Kasumi-1 (cell line): ENCODE results near the gene SMURF1.

Experiments
- DNase-seq, 2 experiments: peaks; one replicate each; lab custom pipeline; 2025; lab: John Stamatoyannopoulos, UW

SMURF1 gene

DNA sequence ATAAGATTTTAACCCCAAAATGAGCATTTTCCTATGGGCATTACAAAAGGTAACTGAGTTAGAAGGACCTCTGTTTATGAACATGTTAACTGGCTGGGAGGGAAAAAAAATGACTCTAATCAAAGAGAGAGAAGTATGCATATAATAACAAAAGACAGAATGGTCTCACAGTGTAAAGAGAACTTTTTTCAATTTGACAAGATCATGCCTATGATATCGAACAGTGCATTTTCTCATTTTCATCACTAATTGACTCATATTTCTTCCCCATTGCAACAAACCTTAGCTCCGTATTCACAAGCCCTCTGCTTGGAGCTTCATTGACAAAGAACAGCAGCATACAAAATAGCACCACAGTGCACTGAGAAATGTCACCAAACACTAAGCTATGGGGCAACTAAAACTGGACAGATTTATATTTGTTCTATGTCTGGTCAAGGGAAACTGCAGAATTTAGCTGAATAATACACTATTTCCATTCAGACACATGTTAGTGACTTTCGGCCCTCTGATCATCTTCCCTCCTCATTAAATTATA lies 45.6 kb downstream of the SMURF1 start:
- no peak for DNase-seq

DNA sequence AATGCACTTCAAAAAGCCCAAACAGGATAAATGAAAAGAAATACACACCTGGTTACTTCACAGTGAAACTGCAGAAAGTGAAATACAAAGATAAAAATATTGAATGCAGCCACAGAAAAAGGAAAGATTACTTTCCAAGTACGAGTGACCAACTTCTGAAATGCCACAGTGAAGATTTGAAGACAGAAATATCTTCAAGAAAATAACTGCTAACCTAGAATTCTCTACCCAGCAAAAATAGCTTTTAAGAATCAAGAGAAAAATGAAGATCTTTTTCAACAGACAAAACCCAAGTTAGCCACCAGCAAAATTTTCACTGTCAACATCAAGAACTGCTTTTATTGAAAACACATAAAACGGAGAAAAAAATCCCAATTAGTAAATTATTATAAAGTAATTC lies 46.2 kb downstream of the SMURF1 start:
- DNase-seq = no peak

DNA sequence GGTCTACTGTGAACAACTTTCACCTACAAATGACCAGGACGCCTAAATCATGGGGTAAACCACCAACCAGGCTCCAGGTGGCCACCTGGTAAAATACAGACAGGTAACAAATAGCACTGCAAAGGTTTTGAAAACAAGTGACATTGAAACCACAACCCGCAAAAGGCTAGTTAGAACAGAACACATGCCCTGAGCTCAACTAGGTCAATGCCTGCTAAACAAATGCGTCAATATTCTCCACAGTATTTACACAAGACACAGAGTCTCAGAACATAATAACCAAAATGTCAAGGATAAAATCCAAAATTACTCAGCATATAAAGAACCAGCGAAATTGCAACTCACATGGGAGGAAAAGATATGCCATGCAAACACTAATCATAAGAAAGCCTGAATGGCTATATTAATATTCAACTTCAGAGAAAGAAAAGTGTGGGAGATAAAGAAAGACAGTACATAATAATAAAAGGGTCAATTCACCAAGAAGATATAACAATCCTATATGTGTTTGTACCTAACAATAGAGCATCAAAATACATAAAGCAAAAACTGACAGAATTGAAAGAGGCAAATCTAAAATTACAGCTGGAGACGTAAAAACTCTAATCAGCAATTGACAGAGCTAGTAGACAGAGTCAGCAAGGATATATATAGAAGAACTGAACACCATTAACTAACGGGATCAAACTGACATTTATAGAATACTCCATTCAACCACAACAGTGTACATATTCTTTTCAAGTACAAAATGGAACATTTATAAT lies 47.6 kb downstream of the SMURF1 start:
- DNase-seq = no peak

DNA sequence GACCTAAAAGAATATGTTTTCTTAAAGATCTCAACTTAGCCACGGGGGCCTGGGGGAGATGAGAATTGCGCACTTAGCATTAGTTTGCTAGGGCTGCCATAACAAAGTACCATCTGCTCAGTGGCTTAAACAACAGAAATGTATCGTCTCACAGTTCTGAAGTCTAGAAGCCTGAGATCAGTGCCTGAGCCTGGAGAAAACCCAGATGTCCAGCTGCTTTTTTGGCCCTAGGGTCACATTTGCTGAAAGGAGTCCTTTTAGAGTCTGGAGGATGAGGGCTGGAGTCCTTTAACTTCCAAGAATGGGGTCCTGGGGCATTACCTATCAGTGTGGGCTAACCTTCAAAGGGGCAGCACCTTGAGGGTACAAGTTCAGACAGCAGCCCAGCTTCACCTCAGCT lies 48.2 kb downstream of the SMURF1 start:
- no peak for DNase-seq

DNA sequence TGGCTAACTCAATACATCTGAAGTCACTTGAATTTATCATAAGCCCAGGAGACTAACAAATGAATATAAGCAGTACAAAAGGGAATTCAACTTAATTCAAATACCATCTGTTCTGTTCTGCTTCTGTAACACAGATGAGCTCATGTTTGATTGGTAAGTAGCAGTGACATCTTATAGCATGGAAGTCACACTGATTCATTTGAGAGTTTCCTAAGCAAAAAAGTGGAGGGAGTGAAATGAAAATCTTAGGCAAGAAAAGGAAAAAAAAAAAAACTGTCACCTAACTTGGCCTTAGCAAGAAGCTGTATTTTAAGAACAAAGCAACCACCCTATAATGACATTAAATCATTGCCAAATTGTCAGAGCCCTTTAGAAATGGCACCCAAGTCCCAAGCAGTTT lies 49.5 kb downstream of the SMURF1 start:
- DNase-seq = no peak

DNA sequence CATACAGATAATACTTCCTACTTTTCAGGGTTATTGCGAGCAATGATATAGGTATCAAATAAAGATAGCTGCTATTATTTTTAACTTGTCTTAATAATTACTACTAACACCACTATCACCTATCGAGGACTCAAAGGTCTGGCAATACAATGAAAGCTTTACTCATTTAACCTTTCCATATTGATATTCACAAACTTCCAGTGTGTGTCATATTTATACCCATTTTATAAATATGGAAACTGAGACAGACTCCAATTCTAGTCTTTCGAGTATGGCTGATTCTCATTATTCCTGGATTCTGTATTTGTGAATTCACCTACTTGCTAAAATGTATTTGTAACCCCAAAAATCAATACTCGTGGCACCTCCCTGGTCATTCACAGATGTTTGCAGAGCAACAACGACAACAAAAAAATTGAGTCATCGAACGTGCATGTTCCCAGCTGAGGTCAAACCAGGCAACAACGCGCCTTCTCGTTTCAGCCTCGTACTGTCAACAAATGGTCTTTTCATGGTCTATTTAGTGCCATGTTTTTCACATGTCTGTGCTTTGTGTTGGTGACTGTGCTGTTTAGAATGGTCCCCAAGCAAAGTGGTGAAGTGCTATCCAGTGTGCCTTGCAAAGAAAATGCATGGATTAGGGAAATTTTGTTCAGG lies 51.7 kb downstream of the SMURF1 start:
- no peak for DNase-seq

DNA sequence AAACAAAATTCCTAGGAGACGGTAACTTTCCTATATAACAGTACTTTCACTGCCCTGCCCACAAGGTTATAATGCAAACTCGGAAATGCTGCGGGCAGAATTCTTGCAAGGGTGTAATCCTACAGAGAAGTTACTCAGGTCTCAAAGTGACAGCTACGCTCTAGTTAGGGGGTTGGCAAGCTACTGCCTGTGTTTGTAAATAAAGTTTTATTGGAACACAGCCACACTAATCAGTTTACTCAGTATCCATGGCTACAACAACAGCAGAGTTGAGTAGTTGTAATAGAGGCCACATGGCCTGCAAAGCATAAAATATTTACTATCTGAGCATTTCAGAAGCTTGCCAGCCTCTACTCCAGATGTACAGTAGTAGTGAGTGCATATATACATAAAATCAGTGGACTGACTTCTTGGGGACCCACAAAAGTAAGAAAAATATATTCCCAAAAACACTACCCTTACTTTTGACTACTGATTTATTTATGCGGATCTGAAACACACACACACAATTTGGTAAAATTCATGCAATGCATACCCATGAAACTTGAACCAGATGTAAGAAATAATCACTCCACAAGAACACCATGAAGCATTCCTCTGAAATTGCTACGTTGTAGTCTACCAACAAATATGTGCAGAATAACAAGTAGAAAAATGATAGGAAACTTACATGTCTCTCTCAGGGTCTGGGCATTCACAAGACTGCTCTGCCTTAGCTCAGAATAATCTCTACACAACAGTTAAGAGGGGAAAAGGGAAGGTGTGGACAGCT lies 53.0 kb downstream of the SMURF1 start:
- no peak for DNase-seq

DNA sequence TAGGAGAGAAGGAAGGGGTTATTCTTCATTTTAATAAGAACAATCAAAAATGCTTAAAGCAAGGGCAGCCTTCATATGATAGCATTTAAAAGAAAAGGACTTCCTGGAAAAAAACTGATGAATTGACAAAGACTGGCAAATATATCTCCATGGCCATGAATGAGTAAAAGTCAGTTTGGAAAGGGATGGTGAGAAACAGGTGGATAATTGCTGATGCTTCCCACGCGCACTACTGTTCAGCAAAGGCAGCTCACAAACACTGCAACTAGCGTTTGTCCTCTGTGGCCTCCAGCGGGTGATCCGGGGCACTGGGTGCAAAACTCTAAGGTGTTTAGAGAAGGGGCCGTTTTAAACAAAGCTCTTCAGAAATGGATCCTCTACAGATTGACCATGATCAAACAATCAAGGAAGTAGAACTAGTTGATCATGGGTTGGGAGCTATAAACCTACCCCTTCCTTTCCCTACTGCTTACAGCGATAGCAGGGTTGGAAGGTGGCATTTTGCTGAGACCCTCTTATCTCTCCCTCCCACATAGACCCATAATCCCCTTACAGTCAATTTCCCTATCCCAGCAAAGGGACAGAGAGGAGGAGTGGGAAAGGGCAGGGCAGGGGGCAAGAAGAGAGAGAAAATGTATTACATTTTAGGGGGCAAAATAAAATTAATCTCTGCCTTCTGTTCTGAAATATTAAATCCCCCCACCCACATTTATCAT lies 53.8 kb downstream of the SMURF1 start:
- no peak for DNase-seq

DNA sequence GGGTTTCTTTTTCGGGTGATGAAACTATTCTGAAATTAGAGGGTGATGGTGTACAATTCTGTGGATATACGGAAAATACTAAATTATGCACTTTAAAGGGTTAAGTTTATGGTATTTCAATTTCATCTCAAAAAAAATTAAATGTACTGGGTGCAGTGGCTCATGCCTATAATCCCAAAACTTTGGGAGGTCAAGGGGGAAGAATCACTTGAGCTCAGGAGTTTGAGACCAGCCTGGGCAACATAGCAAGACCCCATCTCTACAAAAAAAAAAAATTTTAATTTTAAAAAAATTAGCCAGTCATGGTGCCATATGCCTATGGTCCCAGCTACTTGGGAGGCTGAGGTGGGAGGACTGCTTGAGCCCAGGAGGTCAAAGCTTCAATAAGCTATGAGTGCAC lies 57.0 kb downstream of the SMURF1 start:
- no peak for DNase-seq

DNA sequence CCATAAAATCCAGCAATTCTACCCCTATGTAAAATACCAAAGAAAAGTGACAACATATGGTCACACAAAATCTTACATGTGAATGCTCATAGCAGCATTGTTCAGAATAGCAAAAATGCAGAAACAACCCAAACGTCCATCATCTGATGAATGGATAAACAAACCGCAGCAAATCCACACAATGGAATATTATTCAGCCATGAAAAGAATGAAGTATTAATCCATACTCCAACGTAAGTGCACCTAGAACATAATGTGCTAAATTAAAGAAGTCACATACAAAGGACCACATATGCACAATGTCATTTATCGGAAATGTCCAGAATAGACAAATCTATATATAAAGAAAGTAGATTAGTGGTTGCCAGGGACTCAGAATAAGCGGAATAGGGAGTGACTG lies 57.4 kb downstream of the SMURF1 start:
- DNase-seq = no peak

DNA sequence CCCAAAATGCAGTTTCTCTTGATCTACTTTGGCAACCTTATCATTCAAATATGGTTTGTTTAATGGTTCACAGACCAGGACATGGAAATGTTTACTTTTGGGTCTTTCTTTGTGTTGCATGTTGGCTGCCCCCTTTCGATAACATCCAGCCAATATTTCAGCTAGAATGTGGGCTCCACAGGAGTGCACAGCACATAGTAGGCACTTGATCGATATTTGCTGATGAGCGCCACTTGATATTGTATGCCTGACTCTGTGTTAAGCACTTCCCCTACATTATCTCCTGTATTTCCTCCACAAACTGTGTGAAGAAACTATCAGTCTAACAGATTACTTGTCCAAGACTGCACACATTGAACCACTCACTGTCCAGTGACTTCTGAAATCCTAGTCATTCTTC lies 60.2 kb downstream of the SMURF1 start:
- no peak for DNase-seq

DNA sequence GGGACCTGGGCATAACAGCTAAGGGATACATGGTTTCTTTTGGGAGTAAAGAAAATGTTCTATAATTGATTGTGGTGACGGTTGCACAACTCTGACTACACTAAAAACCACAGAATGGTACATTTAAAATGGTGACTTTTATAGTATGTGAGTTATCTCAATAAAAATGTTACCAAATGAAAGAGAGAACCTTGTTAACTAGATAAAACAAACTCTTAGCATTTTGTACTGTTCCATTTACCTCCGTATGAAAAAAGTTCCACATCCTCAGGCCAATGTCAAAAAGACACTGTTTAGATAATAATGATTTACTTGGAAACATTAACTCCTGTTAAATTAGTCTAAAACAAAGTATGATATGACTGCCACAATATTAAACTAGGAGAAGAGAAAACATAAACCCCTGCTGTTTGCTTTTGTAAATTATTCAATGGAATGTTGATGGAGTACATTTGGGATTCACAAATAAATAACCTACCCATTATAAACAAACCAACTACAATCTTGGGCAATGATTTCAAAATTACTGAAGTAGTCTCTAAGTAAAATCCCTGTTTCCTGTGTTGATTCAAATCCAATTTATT lies 60.7 kb downstream of the SMURF1 start:
- no peak for DNase-seq

DNA sequence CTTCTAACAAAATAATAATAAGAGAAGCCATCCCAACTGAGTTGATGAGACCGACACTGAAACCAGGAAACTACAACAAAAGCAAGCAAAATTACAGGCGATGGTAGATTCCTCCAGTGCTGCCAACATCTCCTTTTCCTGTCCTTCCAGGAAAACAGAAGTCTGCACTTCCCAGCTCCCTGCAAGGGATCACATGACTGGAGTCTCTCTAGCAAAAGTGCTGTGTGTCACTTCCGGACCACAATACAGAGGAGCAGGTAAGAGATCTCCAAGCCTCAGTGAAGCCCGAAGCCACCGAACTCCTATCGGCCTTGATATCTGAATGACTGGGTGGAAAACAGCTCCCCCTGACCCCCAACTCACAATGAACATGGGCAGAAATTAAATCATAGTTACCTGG lies 63.2 kb downstream of the SMURF1 start:
- DNase-seq = no peak

DNA sequence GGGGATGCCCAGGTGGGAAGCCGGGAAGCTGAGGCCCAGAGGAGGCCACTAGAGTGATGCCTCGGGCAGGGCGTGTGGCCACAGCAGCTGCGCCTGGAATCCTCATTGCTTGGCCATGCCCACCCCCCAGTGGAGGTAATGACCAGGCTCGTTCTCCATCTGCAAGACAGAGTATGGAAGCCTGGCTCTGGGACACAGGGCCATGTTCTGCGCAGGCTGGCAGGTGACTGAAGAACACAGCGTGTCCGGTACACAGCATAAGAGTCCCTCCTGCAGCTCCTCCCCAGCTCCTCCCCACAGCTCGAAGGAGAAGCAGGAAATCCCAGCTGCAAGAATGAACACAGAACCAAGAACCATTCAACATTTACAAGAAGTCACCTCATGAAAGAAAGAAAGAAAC lies 64.8 kb downstream of the SMURF1 start:
- DNase-seq = peak; percentile 38 to 40

DNA sequence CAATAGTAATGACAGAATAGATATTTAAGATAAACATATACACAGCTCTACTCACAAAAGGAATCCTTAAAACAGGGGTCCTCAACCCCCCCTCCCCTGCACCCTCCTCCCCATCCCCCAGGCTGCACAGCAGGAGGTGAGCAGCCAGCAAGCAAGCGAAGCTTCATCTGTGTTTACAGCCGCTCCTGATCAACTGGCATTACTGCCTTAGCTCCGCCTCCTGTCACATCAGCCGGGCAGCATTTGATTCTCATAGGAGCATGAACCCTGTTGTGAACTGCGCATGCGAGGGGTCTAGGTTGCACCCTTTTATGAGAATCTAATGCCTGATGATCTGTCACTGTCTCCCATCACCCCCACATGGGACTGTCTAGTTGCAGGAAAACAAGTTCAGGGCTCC lies 65.5 kb downstream of the SMURF1 start:
- DNase-seq = no peak

DNA sequence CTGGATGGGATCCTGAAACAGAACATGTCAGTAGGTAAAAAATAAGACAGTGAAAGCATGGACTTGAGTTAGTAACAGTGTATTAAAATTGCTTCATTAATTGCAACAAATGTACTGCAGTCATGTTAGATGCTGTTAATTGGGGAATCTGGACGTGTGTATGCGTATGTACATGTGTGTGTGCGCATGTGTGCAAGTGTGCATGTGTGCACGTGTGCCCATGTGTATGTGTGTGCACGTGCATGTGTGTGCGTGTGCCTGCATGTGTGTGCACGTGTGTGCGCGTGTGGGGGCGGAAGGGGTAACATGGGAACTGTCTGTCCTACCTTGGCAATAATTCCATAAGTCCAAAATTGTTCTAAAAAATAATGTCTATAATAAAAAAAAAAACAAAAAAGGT lies 67.3 kb downstream of the SMURF1 start:
- no peak for DNase-seq

DNA sequence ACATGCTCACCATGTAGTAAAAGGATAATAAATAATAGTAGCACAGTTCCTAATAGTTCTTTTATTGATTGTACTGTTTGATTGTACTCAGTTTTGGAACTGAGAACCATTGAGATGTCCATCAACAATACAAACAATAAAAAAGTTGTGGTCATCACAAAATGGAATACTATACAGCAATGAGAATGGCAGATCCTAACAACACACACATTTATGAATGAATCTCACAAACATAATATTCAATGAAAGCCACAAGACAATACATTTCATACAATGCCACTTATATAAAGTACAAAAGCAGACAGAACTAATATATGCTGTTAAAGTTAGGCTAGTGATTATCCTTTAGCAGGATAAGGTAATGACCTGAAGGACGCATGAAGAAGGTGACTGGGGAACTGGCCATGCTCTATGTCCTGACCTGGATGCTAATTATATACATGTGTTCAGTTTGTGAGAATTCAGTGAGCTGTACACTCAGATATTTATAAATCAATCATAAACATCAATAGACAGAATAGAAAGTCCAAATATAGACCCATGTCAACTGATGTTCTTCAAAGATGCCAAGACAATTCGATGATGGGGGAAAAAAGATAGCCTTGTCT lies 70.0 kb downstream of the SMURF1 start:
- DNase-seq = no peak

DNA sequence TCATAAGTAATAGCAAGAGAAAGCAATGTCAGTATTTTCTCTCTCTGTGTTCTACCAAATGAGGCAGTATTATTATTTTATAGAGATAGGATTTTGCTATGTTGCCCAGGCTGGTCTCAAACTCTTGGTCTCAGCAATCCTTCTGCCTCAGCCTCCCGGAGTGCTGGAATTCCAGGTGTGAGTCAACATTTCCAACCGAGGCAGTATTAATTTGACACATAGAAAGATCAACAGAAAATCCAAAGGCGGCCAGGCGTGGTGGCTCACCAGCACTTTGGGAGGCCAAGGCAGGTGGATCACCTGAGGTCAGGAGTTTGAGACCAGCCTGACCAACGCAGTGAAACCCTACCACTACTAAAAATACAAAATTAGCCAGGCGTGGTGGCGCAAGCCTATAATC lies 71.8 kb downstream of the SMURF1 start:
- DNase-seq = no peak

DNA sequence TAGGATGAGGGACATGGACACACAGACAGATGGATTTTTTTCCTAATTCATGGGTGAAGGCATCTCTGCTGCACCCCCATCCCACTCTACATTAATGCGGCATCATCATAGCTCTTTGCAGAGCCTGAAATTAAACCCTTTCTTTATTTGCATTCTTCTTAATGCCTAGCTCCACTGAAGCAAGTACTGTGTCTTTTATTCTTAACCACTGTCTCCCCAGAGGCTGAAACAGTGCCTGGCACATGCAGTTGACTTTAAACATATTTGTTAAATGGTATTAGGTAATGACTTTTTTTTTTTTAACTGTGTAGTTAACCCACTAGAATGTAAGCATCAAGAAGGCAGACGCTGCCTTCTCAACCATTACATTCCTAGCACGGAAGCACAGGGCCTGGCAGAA lies 73.5 kb downstream of the SMURF1 start:
- DNase-seq = no peak

DNA sequence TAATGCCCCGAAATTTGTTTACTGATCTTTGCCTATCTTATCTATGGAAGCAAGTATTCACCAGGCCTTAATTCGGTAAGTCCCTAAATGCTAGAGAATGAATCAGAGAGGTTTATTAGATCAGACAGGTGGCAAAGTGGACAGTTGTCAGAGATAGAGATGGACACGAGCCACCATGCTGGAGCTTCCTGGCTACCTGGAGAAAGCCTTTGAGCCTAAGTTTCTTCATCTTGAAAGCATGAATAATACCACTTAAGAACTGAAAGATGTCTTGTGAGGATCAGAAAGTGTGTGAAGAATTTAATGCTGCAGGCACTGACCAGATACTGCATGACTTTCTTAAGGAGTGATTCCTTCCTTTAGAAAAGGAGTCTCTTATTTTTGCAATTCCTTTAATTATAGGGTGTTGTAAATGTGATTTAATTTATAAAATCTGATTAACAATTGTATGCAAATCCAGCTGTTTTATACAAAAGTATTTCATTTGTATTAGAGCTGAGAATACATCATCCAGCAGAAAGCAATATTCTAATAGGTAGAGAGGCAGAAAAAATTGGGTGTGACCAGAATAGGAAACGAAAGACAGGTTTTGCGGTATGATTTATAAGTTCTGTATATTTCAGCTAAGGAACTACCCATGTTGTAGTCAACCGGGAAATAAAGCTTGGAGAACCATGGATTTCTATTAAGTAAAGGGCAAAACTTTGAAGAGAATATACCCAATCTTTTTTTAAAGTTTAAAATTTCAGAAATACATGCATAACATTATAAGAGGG lies 82.7 kb downstream of the SMURF1 start:
- DNase-seq = no peak

DNA sequence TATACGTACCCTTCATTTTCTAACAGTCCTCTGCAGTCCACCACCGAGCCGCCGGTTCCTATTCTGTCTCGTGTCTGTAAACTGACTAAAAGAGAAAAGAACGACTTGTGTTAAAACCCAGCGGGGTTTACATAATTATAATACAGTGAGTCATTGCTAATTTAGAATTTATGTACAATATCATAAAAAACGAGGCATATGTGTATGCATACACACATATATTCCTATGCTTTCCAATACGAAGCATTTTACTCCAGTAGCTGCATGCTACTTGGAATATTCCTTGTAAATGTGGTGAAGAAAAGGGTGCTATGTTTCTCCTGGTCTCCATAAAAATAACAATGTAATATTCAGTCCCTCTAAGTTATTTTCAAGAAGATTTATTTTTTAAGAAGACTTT lies 89.1 kb downstream of the SMURF1 start:
- DNase-seq = no peak
